Fibroblast of skin of right biceps (primary cell): ENCODE measurements around the gene UCN.
"Not testable (repeated sequence)": the region's sequence is repeated elsewhere in the genome, so short reads cannot be mapped to it uniquely, and the experiment has no call there.

Experiments
- DNase-seq: peaks from one replicate; pipeline ENCODE4 v3.0.0-alpha.2; 2013

Gene UCN

DNA sequence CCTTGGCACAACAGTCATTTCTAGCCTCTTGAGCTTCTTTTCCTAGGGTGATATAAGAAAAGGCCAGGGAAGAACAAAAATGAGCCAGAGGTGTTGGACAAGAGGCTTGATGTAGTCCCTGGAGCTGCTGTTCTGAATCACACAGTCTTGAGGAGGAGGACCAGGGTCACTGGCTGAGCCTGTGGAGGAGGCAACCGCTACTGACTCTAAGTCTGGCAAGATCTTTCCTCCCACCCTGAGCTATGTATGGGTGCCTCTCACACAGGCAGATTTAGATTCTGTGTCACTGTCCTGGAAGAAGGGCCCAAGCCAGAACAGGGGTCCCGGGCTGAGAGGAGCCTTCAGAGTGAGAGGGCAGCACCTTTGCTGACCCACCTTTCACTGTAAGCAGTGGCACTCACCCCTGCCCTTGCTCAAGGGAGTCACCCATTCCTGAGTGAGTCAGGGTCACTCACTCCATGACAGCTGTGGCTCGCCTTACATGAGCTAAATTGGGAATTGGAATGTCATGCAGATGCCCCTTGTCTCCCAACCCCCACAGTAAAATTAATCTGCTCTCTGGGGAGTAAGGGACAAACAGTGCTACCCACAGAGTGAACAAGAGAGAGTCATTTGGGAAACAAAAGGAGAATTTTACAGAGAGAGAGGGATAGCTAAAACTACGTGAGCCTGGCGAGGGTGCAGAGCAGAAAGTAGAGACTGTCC, 26.2 kb downstream of the UCN start, which contains the start of gene TRIM54:
TRIM54 (plus strand) TSS at position 575 of the 705 bp plus-strand sequence. CDS start 303 bp downstream, outside the sequence.
- DNase-seq = no peak

DNA sequence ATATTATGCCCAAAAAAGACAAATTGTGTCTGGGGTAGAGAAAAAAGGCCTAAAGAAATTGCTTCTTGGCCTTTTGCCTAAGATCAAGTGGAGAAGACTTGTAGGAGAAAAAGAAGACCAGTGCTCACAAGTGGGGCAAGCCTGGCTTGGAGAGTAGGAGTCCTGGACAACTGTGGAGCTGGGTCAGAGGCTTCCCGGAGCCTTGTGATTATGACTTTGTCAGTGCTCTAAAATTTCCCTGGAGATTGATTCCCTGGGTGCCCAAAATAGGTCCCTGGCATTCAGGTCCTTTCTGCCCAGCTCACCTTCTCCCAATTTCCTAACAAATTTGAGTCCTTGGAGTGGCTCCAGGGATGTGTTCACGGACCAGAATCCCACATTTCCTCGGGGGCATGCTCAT, 26.8 kb downstream of the UCN start:
- DNase-seq = no peak

GRCh38 chr2:27280826-27281225, 27.4 kb downstream of the UCN start:
- DNase-seq = no peak

DNA sequence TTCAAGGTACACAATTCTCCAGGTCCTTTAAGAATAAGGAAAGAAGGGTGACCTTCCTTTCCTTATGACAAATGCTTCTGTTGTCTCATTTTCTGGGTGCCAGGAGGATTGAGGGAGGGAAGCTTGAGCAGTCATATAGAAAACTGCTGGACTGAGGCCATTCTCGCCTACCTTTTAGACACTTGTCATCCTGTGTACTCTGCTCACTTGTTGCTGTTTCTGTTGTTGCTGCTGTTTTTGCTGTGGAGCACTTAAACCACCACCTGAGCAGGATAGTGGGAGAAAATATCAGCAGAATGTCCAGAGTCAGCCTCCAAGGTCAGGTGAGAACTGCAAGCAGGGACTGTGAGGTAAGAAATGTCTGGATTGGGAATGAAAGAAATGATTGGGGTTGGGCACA, 30.2 kb downstream of the UCN start:
- no peak for DNase-seq

DNA sequence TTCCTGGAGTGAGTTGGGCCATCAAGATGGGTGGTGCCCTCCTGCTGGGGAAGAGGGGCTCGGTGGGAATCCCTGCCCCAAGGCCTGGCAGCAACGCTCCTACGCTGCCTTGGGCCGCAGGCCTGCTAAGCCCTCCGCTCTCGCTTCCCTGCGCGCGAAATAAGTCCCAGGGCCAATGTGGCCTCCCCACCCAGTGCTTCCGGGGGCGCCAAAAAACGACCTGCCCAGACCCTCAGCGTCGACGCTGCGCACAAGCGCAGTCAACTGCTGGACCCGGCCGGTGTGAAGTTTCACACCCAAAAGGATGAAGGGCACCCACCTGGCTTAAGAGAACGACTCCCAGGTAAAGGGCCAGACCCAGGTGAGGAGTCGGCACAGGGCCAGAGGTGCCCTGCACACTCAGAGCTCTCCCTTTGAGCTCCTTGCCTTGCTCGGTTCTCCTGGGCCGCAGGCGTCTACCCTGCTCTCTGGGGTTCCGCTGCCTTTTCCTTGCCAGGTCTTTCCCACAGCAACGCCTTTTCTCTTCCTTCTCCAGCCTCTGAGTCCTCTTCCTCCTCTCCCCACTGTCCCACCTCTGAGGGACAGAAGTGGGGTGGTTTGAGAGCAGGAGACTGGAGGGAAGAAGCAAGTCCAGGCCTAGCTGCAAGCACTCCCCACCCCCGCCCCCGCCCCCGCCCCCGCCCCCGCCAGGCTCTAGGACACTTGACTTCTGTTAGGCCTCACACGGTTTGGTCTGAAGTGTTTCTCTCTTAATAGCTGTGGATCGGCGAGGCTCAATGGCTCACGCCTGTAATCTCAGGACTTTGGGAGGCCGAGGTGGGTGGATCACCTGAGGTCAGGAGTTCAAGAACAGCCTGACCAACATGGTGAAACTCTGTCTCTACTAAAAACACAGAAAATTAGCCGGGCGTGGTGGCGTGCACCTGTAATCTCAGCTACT, 32.8 kb downstream of the UCN start, which contains the start of gene DNAJC5G:
DNAJC5G (plus strand) TSS at position 223 of the 940 bp plus-strand sequence. CDS start 1,296 bp downstream, outside the sequence.
- no peak for DNase-seq

- not testable (repeated sequence) for DNase-seq
These were observed 35.4 kb downstream of the UCN start for GRCh38 chr2:27272537-27273522.

DNA sequence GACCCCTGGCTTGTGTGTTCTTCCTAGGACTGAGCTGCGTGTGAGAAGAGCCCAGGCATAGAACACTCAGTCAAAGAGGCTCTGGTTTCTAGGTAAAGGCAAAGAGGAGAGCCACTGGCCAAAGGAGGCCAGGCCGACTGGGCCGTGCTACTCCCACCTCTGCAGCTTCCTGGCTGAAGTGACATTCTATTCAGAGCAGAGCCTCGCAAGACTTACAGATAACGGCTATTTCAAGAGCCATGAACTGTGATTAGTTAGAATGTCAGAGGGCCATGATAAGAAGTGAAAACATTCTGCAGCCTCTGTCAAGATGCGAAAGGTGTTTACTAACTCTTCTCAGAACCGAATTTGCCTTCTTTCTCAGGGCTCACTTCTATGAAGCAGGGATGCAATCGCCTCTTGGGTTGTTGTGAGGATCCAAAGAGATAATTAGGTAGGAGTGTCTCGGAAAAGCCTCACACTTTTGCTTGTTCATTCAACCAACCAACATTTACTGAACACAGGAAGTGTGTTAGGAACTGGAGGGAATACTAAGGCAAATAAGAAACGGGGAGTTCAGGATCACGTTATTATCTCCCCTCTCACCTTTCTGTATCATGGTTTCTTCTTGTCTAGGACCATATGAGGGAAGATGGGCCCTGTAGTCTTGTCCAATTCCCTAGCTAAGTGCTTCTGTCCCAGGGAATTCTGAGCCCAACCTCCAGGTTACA, 36.5 kb downstream of the UCN start:
- DNase-seq = no peak

DNA sequence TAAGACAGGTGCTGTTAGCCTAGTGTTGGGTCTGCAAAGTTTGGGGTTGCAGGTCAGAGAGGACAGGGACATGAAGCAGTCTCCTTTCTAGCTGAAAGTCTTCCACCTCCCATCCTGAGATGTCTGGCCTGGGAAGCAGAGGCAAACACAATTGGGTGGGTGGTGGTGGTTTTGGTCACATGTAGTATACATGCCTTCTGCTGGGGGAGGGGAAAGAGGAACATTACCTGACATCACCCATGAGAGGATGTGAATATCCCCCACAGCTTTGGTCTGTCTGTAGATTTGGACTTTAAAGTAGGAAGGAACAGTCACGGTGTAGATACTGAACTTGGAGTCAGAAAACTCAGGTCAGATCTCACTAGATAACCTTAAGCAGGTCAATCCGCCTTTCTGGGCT, 37.6 kb downstream of the UCN start:
- no peak for DNase-seq

GRCh38 chr2:27270131-27270530, 38.1 kb downstream of the UCN start:
- DNase-seq = no peak

DNA sequence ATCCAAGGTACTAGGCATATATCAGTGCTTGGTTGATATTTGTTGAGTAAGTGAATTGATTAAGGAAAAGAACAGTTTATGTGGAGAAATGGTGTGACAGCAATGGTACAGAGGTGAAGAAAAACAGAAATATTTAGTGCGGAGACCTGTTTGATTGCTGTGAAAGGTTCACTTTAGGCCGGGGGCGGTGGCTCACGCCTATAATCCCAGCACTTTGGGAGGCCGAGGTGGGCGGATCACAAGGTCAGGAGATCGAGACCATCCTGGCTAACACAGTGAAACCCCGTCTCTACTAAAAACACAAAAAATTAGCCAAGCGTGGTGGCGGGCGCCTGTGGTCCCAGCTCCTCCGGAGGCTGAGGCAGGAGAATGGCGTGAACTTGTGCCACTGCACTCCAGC, 39.9 kb downstream of the UCN start:
- DNase-seq = not testable (repeated sequence)

DNA sequence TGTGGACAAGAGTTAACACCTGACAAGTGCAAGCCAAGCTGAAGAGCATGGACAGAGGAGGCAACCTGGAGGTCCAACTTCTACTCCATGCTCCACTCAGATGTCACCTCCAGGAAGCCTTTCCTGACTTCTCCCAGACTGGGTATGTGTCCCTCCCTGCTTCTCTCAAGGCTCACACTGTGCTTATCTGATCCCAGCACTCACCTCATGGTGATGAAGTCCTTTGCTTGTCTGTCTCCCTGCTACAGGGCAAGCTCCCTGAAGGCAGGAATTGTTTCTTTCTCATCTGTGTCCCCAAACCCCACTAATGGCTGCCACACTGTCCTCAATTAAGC, 42.7 kb downstream of the UCN start:
- DNase-seq = no peak

DNA sequence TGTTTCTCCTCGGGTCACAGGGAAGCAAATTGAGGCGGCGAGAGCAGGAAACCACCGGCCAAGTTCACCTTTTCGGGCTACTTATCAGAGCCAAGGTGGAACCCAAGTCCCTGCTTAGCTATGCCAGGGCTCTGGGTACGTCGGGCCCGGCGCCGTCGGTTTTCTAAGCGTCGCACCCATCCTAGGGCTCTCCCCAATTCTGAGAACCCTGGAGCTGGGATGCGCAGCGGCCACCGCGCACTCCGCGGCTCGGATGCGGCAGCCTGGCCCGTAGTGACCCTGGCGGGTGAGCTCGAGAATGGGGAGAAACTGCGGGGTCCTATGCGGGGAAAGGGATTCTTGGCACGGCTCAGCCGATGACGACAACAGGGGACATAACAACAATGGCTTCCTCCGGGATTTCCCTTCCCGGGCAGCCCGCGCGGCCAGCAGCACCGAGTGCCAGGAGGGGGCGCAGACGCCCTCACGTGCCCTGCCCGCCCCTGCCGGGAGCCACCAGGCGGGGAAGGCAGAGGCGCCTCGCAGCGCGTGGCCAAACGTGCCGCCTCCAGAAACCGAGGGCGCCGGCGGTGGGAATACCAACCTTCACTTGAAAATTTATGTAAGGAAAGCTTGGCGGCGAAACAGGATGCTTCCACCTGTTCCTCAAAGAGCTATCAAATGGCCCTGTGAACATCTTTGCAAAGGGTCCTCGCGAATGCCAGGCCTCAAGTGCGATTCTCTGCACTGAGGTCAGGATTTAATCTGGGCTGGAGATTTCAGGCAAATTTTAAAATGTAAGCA, 43.3 kb downstream of the UCN start:
- DNase-seq = peak; percentile 54

- DNase-seq = no peak
These were observed 43.9 kb downstream of the UCN start for GRCh38 chr2:27264253-27264752.

DNA sequence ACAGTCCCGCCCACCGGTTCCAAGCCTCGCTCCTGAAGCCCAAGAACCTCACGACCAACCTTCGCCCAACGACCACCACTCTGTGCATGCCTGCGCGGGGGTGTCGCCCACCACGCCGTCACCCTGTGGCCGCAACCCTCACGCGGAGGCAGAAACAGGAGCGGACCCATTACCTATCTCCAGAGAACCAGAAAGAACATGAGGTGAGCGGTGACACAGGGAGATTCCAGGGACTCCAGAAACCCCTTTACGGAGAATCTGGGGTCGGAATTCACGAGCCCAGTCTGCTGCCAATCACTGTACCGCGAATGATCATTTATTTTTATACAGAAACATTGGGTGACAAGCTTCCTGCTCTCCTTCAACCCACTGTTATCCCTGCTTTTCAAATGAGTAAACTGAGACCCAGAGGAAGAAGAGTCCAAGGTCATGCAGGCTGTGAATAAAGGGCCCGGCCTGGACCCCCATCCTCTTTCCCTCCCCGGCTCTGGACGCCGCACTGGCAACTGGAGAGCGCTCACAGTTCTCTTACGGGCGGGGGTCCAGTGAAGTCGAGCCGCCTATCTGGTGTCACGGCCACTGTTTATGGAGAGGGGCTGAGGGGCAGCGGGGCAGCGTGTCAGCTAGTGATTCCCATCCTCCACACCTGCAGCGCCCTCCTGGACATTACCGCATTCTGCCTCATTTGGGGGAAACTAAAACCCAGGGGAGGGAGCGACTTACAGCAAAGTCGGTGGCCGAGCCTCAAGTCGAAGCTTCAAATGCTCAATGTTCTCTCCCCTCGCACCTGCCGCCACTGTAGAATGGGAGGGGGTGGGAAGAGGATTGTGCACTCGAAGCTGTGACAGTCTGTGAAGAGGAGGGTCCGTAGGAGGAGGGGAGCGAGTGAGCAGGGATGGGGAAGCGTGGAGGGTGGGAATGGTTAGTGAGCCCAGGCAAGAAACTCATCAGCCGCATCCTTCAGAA, 44.7 kb downstream of the UCN start:
- no peak for DNase-seq

DNA sequence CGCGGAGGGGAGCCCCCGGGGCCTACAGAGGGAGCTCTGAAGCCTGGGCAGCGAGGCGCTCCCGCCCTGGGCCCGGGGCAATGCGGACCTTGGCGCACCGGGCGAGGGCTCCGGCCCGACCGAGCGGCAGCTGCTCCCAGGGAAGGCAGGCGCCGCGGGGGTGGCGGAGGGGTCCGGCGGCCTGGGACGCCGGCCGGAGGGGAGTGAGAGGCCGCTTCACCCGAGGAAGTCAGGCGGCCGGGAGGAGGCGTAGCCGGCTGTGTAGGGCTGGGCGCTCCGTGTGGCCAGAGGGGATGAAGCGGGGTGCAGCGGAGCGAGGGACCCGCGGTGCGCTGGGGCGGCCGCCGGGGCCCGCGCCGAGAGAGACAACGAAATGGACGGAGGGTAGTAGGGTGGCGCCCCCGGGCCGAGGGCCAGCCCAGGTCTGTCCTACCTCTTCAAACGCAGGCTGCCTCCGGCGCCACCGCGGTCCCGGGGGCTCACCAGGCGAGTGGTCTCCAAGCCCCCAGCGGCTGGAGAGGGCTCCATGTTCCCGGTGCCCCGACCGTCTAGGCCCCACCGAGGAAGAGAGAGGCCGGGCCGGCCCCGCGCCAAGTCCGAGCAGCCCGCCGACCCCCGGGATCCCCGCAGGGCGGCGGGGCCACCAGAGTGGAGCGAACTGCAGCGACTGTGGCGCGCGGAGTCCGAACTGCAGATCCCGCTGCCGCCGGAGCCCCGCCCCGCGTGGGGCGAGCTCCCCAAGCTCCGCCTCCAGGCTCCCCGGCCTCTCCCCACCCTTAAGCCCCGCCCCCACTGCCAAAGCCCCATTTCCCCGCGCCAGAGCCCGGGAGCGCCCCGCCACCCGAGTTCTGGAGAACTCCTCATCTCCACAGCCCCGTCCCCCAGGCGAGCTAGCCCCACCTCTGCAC, 45.6 kb downstream of the UCN start, which contains the start of gene SLC30A3:
SLC30A3 (minus strand) TSS at position 669 of the 908 bp plus-strand sequence; CDS start at position 528, 141 bp downstream.
- DNase-seq = peak; percentile 22

- no peak for DNase-seq
These were observed 46.3 kb downstream of the UCN start for GRCh38 chr2:27261926-27262298.

DNA sequence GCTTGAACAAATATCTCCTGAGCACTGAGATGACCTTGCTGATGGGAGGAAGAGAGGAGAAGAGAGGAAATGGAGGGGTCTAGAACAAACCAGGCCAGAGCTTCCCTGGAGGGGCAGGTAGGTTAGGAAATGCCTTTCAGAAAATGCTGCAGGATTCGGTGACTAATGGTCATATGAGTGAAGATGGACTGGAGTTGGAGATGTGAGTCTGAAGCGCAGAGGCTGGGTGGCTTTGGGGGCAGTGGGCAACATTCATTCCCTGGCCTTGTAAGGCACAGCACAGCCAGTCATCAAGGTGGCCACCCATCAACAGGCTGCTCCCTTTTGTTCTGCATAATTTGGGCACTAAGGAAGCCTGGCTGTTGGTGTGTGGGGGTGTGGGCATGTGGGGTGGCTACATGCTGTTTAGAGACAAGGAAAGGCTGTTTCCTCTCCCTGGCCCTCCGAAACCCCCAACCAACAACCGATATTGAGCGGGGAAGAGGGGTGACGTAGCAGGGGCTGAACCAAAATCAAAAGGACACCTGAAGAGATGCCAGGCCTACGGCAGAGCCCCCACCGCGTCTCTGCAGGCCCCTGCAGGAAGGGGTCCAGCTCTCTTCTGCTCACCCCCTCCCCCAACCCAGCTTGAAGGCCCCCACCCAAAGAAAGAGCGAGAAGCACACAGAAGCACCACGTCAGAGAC, 46.9 kb downstream of the UCN start:
- no peak for DNase-seq

GRCh38 chr2:27258051-27258450, 50.2 kb downstream of the UCN start:
- DNase-seq = no peak
